Measurements from ENCODE around the gene HRH3. TPM values are rescaled to one million over a fixed set of nuclear protein-coding genes. Genes with fewer than 3 reads are reported as not detected.

HRH3 gene
- total RNA-seq, 4 donors from 2014 or later: not detected

DNA sequence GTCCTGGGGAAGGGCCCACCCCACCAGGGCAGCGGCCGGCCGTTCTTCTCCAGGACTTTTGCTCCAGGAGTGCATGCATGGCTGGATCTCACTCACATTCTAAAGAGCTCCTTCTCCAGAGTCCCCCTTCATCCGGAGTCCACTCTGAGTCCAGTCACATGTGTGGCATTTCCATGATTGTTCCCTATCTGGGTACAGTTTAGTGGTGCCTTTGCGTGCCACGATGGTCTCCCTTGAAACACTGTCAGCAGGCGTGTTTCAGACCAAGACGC, 39.2 kb upstream of the HRH3 start:
- Histone ChIP-seq H3K4me1 (peaks cover 1% of the 10 kb centered on the region), H3K27me3 (no peaks in the 10 kb centered on the region), H3K4me3 (no peak overlapping the region), H3K9me3 (no peaks in the 10 kb centered on the region), H3K36me3 (peaks cover 76% of the 10 kb centered on the region), H3K27ac (no peak overlapping the region)
- DNase-seq (ENCODE audit: low spot score in 2 of 2): no peak
- WGBS: 96% methylated on average over 7 of the region's 8 CpGs
- TF ChIP-seq CTCF (IDR thresholded peaks at IDR 0.05) (no peak), EP300 (IDR thresholded peaks at IDR 0.05) (no peak), POLR2AphosphoS5 (IDR thresholded peaks at IDR 0.05) (no peak), POLR2A (IDR thresholded peaks at IDR 0.05) (no peak)

DNA sequence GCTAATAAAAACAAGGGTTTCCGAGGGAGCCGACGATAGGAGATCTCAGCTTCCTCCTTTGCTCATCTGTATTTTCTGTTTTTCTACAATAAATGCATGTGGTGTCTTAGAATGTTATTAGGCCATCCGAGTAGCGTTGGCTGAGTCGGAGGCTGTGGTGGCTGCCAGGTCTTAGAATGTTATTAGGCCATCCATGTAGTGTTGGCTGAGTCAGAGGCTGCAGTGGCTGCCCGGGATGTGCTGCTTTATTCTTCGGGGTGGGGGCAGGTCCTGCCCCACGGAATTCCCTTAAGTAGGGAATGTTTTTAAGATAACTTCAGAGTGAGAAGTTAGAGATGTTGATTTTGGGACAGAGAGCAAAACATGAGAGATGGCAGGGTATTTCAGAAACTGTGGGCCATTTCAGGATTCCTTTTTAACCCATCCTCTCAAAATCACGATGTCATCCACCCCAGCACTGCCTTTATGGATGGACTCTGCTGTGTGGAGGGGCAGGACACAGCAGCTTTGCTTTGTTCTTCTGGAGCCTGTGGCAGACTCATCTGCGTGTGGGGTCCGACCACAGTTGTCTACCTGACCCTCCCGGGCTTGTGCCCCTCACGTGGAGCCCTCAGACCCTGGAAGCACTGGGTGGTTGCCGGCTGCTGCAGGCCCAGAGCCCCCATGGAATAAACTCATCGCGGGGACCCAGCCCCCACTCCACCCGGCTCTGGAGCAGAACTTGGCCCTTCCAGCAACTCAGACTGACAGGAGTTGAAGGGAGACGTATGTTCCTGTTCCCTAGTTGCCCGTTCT, 38.6 kb upstream of the HRH3 start:
- TF ChIP-seq POLR2A (IDR thresholded peaks at IDR 0.05): no peak
- TF ChIP-seq EP300 (IDR thresholded peaks at IDR 0.05): no peak
- no peak for TF ChIP-seq POLR2AphosphoS5 (IDR thresholded peaks at IDR 0.05)
- no peak for TF ChIP-seq CTCF (IDR thresholded peaks at IDR 0.05)
- 66% methylated on average over 10 of the region's 20 CpGs for WGBS
- Histone ChIP-seq H3K27ac (no peak overlapping the region), H3K4me1 (peaks cover 6% of the 10 kb centered on the region), H3K36me3 (peaks cover 71% of the 10 kb centered on the region), H3K9me3 (no peaks in the 10 kb centered on the region), H3K27me3 (no peaks in the 10 kb centered on the region), H3K4me3 (no peak overlapping the region)
- DNase-seq (ENCODE audit: low spot score in 2 of 2): no peak

DNA sequence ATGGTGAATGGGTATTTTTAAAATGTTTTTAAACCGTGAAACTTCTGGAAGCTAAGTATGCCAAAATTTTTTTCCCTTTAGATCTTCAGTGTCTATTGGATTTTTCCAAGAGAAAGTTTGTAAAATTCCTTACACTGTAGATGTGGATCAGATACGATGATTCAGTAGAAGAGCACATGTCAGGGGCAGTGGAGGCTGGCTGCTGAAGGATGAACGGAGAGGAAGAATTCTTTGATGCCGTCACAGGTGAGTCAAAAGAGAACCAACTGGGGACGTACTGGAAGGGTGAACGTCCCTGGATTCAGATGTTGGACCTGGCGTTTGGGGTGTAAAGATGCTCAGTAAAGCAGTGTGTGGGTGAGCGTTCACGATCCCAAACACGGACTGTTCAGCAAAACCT, 35.9 kb upstream of the HRH3 start:
- TF ChIP-seq EP300 (IDR thresholded peaks at IDR 0.05) (no peak), POLR2AphosphoS5 (IDR thresholded peaks at IDR 0.05) (no peak), POLR2A (IDR thresholded peaks at IDR 0.05) (no peak), CTCF (IDR thresholded peaks at IDR 0.05) (no peak)
- H3K27ac ChIP-seq: no peak overlapping the region
- H3K4me1 ChIP-seq: peaks cover 7% of the 10 kb centered on the region
- DNase-seq (ENCODE audit: low spot score in 2 of 2): no peak
- no peaks in the 10 kb centered on the region for H3K27me3 ChIP-seq
- no peaks in the 10 kb centered on the region for H3K9me3 ChIP-seq
- 90% methylated on average over 10 of the region's 10 CpGs for WGBS
- peaks cover 47% of the 10 kb centered on the region for H3K36me3 ChIP-seq
- no peak overlapping the region for H3K4me3 ChIP-seq

GRCh38 chr20:62254021-62254724, 34.1 kb upstream of the HRH3 start:
- Histone ChIP-seq H3K27ac (no peak overlapping the region), H3K36me3 (peaks cover 29% of the 10 kb centered on the region), H3K4me1 (peaks cover 13% of the 10 kb centered on the region), H3K9me3 (no peaks in the 10 kb centered on the region), H3K27me3 (no peaks in the 10 kb centered on the region), H3K4me3 (no peak overlapping the region)
- DNase-seq (ENCODE audit: low spot score in 2 of 2): no peak
- TF ChIP-seq POLR2AphosphoS5 (IDR thresholded peaks at IDR 0.05) (no peak), EP300 (IDR thresholded peaks at IDR 0.05) (no peak), CTCF (IDR thresholded peaks at IDR 0.05) (no peak), POLR2A (IDR thresholded peaks at IDR 0.05) (no peak)
- WGBS: 82% methylated on average over 21 of the region's 24 CpGs

DNA sequence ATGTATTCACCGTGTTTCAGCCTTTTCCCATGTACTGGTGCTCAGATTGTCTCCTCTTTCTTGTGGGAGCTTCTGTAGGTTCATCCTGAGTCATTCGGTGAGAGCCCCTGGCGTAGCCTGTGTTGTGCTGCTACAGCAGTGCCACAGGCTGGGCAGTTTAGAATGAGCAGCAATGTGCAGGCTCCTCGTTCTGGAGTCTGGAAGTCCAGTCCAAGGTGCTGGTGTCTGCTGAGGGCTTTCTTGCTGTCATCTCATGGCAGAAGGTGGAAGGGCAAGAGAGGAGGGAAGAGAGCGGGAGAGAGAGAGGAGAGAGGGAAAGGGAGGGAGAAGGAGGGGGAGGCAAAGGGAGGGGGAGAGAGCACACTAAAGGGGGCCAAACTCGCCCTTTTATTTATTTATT, 33.3 kb upstream of the HRH3 start:
- H3K9me3 ChIP-seq: no peaks in the 10 kb centered on the region
- TF ChIP-seq CTCF (IDR thresholded peaks at IDR 0.05) (no peak), EP300 (IDR thresholded peaks at IDR 0.05) (no peak), POLR2AphosphoS5 (IDR thresholded peaks at IDR 0.05) (no peak), POLR2A (IDR thresholded peaks at IDR 0.05) (no peak)
- peaks cover 24% of the 10 kb centered on the region for H3K36me3 ChIP-seq
- no peak overlapping the region for H3K4me3 ChIP-seq
- no peaks in the 10 kb centered on the region for H3K27me3 ChIP-seq
- no peak overlapping the region for H3K27ac ChIP-seq
- WGBS: 86% methylated on average over 6 of the region's 6 CpGs
- H3K4me1 ChIP-seq: peaks cover 17% of the 10 kb centered on the region
- DNase-seq (ENCODE audit: low spot score in 2 of 2): no peak

Measured in suprapubic skin (tissue), 4 donors.